HepG2 (cell line): Measurements from ENCODE around the gene DCAKD. TPM values are rescaled to one million over a fixed set of nuclear protein-coding genes. Genes with fewer than 3 reads are reported as not detected.
A peak's percentile ranks its signal among the peaks of the same experiment; 100 is the strongest.

Source experiments
- ATF7 ChIP-seq, 2 experiments: fragments of 450-650 bp in 1 of 2; sonication (generic) in 1 of 2; formaldehyde crosslinking in 1 of 2; IDR thresholded peaks; 2 replicates each; pipeline versions ENCODE4 v1.4.0 to v1.6.1; 2016 to 2020; ENCODE audit warnings: antibody characterized with exemption in 1 of 2, mild to moderate bottlenecking in 1 of 2, missing genetic modification reagents in 1 of 2
- ATF7-NPFF ChIP-seq: sonication (generic); formaldehyde crosslinking; IDR thresholded peaks from 2 replicates; pipeline ENCODE4 v1.8.1; 2023; ENCODE audit warnings: mild to moderate bottlenecking, low read depth, missing genetic modification reagents, moderate library complexity
- EP300 ChIP-seq, 3 experiments: sonication (generic) in 1 of 3; formaldehyde crosslinking in 1 of 3; IDR thresholded peaks; 2 replicates each; pipeline versions ENCODE4 v1.5.1 to v1.6.1; 2011 to 2020; ENCODE audit warnings: low read depth in 2 of 3, low read length in 2 of 3, borderline replicate concordance in 1 of 3, improper control_type of control experiment in 1 of 3, mild to moderate bottlenecking in 1 of 3, missing genetic modification reagents in 1 of 3, moderate library complexity in 1 of 3
- ETV5 ChIP-seq: IDR thresholded peaks from 2 replicates; pipeline ENCODE4 v1.6.1; 2018; ENCODE audit warnings: missing biosample characterization, missing genetic modification reagents, inconsistent platforms, borderline replicate concordance
- HDAC2 ChIP-seq: sonication (generic); formaldehyde crosslinking; IDR thresholded peaks from 2 replicates; pipeline ENCODE4 v1.4.0; 2020; ENCODE audit warnings: missing genetic modification reagents
- MZF1 ChIP-seq: sonication (generic); formaldehyde crosslinking; IDR thresholded peaks from 2 replicates; pipeline ENCODE4 v1.8.1; 2023; ENCODE audit warnings: mild to moderate bottlenecking, missing genetic modification reagents, borderline replicate concordance
- NFYB ChIP-seq: sonication (generic); formaldehyde crosslinking; IDR thresholded peaks from 2 replicates; pipeline ENCODE4 v1.4.0; 2020; ENCODE audit warnings: missing genetic modification reagents
- NPAS2 ChIP-seq: sonication (generic); formaldehyde crosslinking; IDR thresholded peaks from 2 replicates; pipeline ENCODE4 v1.8.0; 2022; ENCODE audit warnings: mild to moderate bottlenecking, missing genetic modification reagents, borderline replicate concordance
- POLR2G ChIP-seq: fragments of 200-400 bp; formaldehyde crosslinking; IDR thresholded peaks from 2 replicates; pipeline ENCODE4 v1.6.1; 2018; ENCODE audit warnings: mild to moderate bottlenecking, low read depth, low read length, moderate library complexity
- RFXANK ChIP-seq: IDR thresholded peaks from 2 replicates; pipeline ENCODE4 v1.6.1; 2016
- SP140L ChIP-seq: sonication (generic); formaldehyde crosslinking; IDR thresholded peaks from 2 replicates; pipeline ENCODE4 v1.4.0; 2020; ENCODE audit warnings: missing genetic modification reagents, borderline replicate concordance
- THRA ChIP-seq: sonication (generic); formaldehyde crosslinking; IDR thresholded peaks from 2 replicates; pipeline ENCODE4 v1.4.0; 2020; ENCODE audit warnings: missing genetic modification reagents, borderline replicate concordance
- YEATS2 ChIP-seq: sonication (generic); formaldehyde crosslinking; IDR thresholded peaks from 2 replicates; pipeline ENCODE4 v1.4.0; 2020; ENCODE audit warnings: missing genetic modification reagents, borderline replicate concordance
- ZNF687 ChIP-seq: sonication (generic); formaldehyde crosslinking; IDR thresholded peaks from 2 replicates; pipeline ENCODE4 v1.5.1; 2020; ENCODE audit warnings: mild to moderate bottlenecking, missing genetic modification reagents, moderate library complexity
- ZNF879 ChIP-seq: sonication (generic); formaldehyde crosslinking; IDR thresholded peaks from 2 replicates; pipeline ENCODE4 v1.8.1; 2023; ENCODE audit warnings: missing genetic modification reagents
- polyA plus RNA-seq, 8 experiments: library from polyadenylated mRNA; depleted of rRNA in 3 of 8; stranded (reverse) in 7 of 8; unstranded in 1 of 8; fragments of >200 nt; fragmentation: Illumina TruSeq in 4 of 8; extraction: Trizol in 4 of 8; gene quantifications; 2 replicates each; pipeline versions ENCODE4 v1.2.1 to v1.2.3, GENCODE V29; 2011 to 2016; ENCODE audit warnings: low read depth in 4 of 8, missing spikeins in 1 of 8, mixed read lengths in 1 of 8; ENCODE audit not compliant: insufficient read depth in 1 of 8
- total RNA-seq, 5 experiments: library from RNA; depleted of rRNA; stranded (reverse); fragments of >200 nt; fragmentation: Illumina TruSeq; extraction: Trizol; gene quantifications; 2 replicates each; pipeline ENCODE4 v1.2.3, GENCODE V29; 2016; ENCODE audit warnings: low read depth in 1 of 5
- TF ChIP-seq, protein P1 (sequence below): sonication (generic); formaldehyde crosslinking; IDR thresholded peaks from 2 replicates; pipeline ENCODE4 v1.4.0; 2020; ENCODE audit warnings: missing genetic modification reagents
- TF ChIP-seq, protein P2 (sequence below): IDR thresholded peaks from 2 replicates; pipeline ENCODE4 v1.6.1; 2016; ENCODE audit warnings: missing genetic modification reagents, missing compliant biosample characterization
- TF ChIP-seq, protein P3 (sequence below): sonication (generic); formaldehyde crosslinking; IDR thresholded peaks from 2 replicates; pipeline ENCODE4 v1.5.1; 2020; ENCODE audit warnings: missing genetic modification reagents, mild to moderate bottlenecking, borderline replicate concordance
- TF ChIP-seq, protein P4 (sequence below): sonication (generic); formaldehyde crosslinking; IDR thresholded peaks from 2 replicates; pipeline ENCODE4 v1.4.0; 2020; ENCODE audit warnings: mild to moderate bottlenecking, low read depth, missing genetic modification reagents

The DCAKD gene
- total and polyA plus RNA-seq, 2 of the 13 experiments (the other 11 are each of a cell fraction or from before 2014, with no cell fraction given), result 25.9 to 29.2 TPM

- TF ChIP-seq ZNF687 (CRISPR knock-in tag), result peak; percentile 64
- no peak for TF ChIP-seq EP300 (IDR thresholded peaks at IDR 0.05; ENCODE audit: low read depth in 2 of 2, low read length in 2 of 2)
- TF ChIP-seq EP300 (CRISPR knock-in tag; IDR thresholded peaks at IDR 0.05; ENCODE audit: borderline replicate concordance), result no peak
- TF ChIP-seq SP140L (CRISPR knock-in tag), result no peak
- no peak for TF ChIP-seq ATF7 (IDR thresholded peaks at IDR 0.05)
- no peak for TF ChIP-seq ATF7 (CRISPR knock-in tag; IDR thresholded peaks at IDR 0.05)
- TF ChIP-seq ATF7-NPFF (CRISPR knock-in tag), result 0 out of 2 replicates have a peak, but pooled peaks have one; percentile 47
- TF ChIP-seq, protein P1, sequence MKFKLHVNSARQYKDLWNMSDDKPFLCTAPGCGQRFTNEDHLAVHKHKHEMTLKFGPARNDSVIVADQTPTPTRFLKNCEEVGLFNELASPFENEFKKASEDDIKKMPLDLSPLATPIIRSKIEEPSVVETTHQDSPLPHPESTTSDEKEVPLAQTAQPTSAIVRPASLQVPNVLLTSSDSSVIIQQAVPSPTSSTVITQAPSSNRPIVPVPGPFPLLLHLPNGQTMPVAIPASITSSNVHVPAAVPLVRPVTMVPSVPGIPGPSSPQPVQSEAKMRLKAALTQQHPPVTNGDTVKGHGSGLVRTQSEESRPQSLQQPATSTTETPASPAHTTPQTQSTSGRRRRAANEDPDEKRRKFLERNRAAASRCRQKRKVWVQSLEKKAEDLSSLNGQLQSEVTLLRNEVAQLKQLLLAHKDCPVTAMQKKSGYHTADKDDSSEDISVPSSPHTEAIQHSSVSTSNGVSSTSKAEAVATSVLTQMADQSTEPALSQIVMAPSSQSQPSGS, result no peak
- no peak for TF ChIP-seq HDAC2 (CRISPR knock-in tag)
- TF ChIP-seq, protein P2, sequence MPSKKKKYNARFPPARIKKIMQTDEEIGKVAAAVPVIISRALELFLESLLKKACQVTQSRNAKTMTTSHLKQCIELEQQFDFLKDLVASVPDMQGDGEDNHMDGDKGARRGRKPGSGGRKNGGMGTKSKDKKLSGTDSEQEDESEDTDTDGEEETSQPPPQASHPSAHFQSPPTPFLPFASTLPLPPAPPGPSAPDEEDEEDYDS, result no peak; the same call in 1 of the 2 replicates
- no peak for TF ChIP-seq NPAS2 (CRISPR knock-in tag)
- TF ChIP-seq, protein P3, sequence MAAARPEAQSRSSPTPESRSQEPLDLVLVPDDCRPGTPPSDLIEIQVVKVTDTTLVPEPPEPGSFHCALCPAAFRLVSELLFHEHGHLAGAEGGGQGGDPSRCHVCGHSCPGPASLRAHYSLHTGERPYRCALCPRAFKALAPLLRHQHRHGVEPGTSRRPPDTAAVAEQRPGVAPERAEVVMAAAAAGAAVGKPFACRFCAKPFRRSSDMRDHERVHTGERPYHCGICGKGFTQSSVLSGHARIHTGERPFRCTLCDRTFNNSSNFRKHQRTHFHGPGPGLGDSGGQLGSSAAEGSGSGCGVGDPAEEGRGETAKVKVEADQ (CRISPR knock-in tag), result no peak
- TF ChIP-seq MZF1, result no peak; the same call in 1 of the 2 replicates
- 0 out of 2 replicates have a peak, but pooled peaks have one; percentile 48 for TF ChIP-seq YEATS2 (CRISPR knock-in tag)
- peak; percentile 49; the same call in 1 of the 2 replicates for TF ChIP-seq THRA (CRISPR knock-in tag)
- TF ChIP-seq NFYB, result no peak
- no peak for TF ChIP-seq POLR2G
- TF ChIP-seq, protein P4, sequence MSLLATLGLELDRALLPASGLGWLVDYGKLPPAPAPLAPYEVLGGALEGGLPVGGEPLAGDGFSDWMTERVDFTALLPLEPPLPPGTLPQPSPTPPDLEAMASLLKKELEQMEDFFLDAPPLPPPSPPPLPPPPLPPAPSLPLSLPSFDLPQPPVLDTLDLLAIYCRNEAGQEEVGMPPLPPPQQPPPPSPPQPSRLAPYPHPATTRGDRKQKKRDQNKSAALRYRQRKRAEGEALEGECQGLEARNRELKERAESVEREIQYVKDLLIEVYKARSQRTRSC (CRISPR knock-in tag), result no peak
- no peak for TF ChIP-seq RFXANK (CRISPR knock-in tag)
- peak; percentile 17 for TF ChIP-seq ETV5 (CRISPR knock-in tag)
- TF ChIP-seq ZNF879, result no peak
These were observed 47.6 kb upstream of the DCAKD start (continued) for GRCh38 chr17:45098869-45099616.
